GM19035 (cell line): Measurements from ENCODE around the gene SSH3.
"Not testable (repeated sequence)": the region's sequence is repeated elsewhere in the genome, so short reads cannot be mapped to it uniquely, and the experiment has no call there.

Experiments used
- ATAC-seq: cut with Tn5 transposase; IDR thresholded peaks from one replicate; pipeline ENCODE4 v1.9.1; 2021; ENCODE audit not compliant: unreplicated experiment

Gene SSH3

GRCh38 chr11:67303132-67303834 is at the start of gene SSH3:
Gene SSH3, plus strand, starts transcription at chr11:67303530. Its CDS starts 96 bp downstream, at chr11:67303626.
- ATAC-seq, result no peak

GRCh38 chr11:67253872-67254624 is 49.3 kb upstream of the SSH3 start:
- ATAC-seq, result no peak

GRCh38 chr11:67254798-67255197 is 48.5 kb upstream of the SSH3 start:
- ATAC-seq, result no peak

GRCh38 chr11:67255353-67255752 is 48.0 kb upstream of the SSH3 start:
- no peak for ATAC-seq

- ATAC-seq, result no peak
Observed at GRCh38 chr11:67255864-67256263, 47.5 kb upstream of the SSH3 start.

GRCh38 chr11:67256477-67257135 is 46.7 kb upstream of the SSH3 start:
- no peak for ATAC-seq

GRCh38 chr11:67260406-67260805 is 42.9 kb upstream of the SSH3 start:
- ATAC-seq, result no peak

GRCh38 chr11:67260885-67261639 is 42.3 kb upstream of the SSH3 start:
- not testable (repeated sequence) for ATAC-seq

GRCh38 chr11:67261640-67261945 is 41.7 kb upstream of the SSH3 start:
- no peak for ATAC-seq

GRCh38 chr11:67261946-67262681 is 41.2 kb upstream of the SSH3 start:
- no peak for ATAC-seq

GRCh38 chr11:67262731-67263675 is 40.3 kb upstream of the SSH3 start:
- no peak for ATAC-seq

GRCh38 chr11:67264260-67264659 is 39.1 kb upstream of the SSH3 start:
- no peak for ATAC-seq

GRCh38 chr11:67264877-67265632 is 38.3 kb upstream of the SSH3 start:
- no peak for ATAC-seq

GRCh38 chr11:67265633-67266448 is 37.5 kb upstream of the SSH3 start:
- ATAC-seq, result peak; percentile 36

GRCh38 chr11:67266449-67267187 is 36.7 kb upstream of the SSH3 start, which contains the start of gene GRK2:
Gene GRK2, plus strand, starts transcription at chr11:67266473. Its CDS starts 227 bp downstream, at chr11:67266700.
- peak; percentile 3 for ATAC-seq

- ATAC-seq, result peak; percentile 3
Observed at GRCh38 chr11:67267188-67268080, 35.9 kb upstream of the SSH3 start.
